HG03064 (cell line): ENCODE measurements around the gene ACTG1.

Experiments used
- ATAC-seq: cut with Tn5 transposase; IDR thresholded peaks from one replicate; pipeline ENCODE4 v1.9.1; 2021; ENCODE audit warnings: low read depth; ENCODE audit not compliant: unreplicated experiment

Gene ACTG1

DNA sequence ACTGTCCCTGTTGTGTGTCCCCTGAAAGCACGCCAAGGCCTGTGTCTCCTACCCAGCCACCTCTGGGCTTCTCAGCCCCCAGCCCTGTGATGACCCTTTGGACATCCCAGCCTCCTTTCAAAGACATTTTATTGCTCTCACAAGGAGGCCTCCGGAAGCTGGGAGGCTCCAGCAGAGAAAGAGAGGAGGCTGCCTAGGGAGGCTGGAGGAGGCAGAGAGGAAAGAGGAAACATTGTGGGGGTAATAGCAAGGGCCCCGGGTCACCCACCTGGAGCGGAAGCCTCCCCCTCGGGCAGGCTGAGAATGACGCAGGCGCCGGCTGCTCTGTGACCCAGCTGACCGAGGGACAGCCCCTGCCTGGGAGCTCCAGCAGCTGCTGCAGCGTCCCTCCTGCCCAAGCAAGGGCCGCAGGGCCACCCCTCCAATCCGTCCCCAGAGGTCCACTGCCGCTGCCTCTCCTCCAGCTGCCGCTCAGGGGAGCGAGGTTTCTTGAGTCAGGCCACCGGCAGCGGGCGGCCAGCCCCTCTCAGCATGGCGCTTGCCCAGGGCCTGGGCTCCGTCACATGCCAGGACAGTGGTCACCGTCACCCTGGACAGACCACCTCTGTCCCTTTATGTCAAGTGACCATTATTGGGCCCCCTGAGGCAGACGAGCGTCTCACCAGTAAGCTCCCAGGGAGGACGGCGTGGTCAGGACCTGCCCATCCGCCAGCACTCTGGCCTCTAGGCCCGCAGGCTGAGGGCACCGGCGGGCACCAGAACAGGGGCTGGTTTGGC lies 29.3 kb downstream of the ACTG1 start:
- no peak for ATAC-seq

GRCh38 chr17:81482673-81483072 lies 29.9 kb downstream of the ACTG1 start:
- no peak for ATAC-seq

DNA sequence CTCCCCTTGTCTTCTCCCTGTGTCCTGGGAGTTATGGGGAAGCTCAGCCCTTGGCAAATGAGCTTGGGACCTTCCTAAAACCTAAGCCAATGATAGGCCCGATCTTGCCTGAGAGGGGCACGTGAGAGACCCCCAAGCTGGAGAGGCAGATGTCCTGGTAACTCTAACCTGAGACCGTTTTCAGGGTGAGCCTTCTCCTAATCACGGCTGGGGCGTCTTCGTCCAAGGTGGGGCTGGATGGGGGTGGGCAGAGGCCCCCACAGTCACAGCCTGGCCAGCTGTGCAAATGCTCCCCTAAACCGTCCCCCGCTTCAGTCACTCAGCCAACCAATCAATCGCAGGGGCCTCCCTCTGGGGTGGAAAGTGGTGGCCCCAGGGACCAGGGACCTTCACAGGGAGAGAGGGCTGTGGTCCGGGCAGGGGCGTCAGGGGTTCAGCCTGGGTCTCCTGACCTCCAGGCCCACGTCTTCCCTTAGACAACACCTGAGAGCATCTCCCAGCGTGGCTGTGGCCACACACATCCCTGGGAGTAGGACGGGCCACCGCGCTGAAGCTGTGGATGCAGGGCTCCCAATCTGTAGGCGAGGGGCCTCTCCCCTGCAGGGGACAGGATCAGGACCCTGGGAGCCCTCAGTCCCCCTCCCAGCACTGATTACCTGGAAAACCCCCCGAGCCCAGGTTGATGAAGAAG lies 30.6 kb downstream of the ACTG1 start:
- no peak for ATAC-seq

DNA sequence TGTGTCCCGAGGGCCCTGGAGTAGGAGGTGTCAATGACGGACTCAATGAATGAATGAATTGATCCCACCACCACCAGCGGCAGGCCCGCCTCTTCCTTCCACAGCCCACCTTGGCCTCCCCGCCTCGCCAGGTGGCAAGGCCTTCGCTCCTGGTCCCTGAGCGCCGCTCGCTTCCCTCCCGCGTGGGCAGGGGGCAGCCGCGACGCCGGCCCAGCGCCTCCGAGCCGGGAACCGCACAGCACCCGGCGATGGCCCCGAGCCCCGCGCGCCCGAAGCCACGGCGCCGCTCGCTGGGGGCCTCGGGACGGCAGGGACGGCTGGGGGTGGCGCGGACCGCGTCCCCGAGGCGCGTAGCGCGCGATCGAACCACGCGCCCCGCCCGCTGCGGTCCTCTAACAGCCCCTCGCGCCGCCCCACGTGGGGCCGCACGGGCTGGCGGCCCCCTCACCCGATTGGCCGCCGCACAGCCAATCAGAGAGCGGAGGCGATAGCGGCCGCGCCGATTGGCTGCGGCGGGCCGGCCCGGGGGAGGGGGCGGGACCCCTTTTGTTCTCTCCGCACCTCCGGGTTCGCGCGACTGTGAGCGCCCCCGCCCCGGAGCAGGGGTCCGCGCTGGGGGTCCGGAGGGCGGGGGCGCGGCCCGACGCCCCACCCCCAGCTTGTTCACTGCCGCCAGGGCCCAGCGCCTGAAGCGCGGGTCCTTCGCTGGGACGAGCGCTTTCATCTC lies 31.4 kb downstream of the ACTG1 start:
- no peak for ATAC-seq

- no peak for ATAC-seq
Measured at GRCh38 chr17:81480140-81481072, 32.2 kb downstream of the ACTG1 start.

GRCh38 chr17:81479175-81480071 lies 33.2 kb downstream of the ACTG1 start:
- no peak for ATAC-seq

DNA sequence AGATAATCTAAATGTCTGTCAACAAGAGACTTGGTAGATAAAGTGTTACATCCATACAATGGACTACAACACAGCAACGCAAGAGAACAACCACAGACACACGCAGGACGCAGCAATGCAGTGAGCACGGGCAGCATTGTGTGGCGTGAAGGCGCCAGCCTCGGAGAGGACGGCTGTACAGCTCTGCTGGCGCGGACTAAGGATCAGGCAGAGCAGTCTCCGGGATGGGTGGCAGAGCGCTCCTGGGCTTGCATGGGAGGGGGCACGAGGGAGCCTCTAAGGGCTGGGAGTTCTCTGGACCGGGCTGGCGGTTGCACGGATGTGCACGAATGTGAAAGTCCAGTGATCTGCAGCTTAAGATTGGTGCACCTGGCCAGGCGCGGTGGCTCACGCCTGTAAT lies 34.5 kb downstream of the ACTG1 start:
- no peak for ATAC-seq

DNA sequence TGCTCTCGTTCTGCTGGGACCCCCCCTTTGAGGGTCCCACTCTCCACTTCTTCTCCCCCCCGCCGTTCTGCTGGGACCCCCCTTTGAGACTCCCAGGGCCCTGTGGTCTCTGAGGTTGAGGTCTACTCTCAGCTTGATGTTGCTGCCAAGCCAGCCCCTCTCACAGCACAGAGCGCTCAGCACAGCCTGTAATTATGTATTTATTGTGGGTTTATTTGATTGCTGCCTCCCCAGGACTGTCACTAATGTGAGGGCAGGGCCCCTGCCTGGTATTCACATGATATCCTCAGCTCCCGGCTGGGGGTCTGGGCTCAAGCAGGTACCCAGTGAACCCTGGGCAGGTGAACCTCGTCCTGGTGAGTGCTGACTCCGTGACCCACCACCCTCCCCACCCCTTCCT lies 35.4 kb downstream of the ACTG1 start:
- ATAC-seq, result no peak

GRCh38 chr17:81476635-81477034 lies 36.0 kb downstream of the ACTG1 start:
- no peak for ATAC-seq

- ATAC-seq, result no peak
Measured at GRCh38 chr17:81476097-81476496, 36.5 kb downstream of the ACTG1 start.

DNA sequence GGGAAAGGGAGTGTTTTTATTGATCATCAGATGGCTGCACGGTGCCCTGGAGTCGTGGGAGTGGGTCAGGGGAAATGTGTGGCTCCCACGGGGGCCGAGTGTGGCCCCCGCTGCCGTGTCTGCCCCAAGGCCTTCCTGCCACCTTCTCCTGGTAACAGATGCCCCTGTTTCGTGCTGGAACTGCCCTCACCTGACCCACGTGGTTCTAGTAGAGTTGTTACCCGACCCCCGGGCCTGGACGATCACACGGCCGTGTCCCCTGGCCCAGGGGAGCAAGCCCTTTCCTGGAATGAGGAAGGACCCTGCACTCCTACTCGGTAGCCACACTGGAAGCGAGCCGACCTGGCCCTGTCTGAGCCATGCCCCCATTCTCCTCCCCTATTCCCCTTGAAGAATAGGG lies 37.6 kb downstream of the ACTG1 start:
- no peak for ATAC-seq

- no peak for ATAC-seq
Measured at GRCh38 chr17:81473019-81473418, 39.6 kb downstream of the ACTG1 start.

DNA sequence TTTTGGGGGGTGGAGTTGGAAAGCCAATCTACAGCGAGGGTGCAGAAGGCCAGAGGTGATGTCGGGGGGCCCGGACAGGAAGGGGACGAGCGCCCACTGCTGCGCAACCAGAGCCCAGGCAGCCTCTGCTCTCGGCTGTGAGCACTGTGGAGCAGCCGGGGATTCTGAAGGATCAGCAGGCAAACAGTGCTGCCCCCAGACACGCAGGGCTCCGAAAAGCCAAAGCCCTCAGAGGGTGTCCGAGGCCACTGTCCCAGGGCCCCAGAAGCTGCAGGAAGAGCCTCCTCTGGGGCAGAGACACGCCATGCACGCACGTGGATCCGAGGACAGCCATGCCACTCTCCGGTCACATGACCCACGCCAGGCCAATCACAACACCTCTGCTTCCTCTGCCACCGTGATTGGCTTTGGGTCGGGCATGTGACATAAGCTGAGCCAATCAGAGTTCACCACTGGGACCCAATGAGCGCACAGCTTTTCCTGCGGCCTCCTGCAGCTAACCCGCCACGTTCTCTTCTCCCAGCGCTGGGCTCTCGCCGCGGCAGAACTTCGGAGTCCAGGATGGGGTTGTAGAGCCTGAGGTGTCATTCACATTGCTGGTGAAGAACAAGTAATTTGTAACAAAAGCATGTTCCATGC lies 40.7 kb downstream of the ACTG1 start:
- no peak for ATAC-seq

GRCh38 chr17:81470944-81471817 lies 41.4 kb downstream of the ACTG1 start:
- no peak for ATAC-seq

DNA sequence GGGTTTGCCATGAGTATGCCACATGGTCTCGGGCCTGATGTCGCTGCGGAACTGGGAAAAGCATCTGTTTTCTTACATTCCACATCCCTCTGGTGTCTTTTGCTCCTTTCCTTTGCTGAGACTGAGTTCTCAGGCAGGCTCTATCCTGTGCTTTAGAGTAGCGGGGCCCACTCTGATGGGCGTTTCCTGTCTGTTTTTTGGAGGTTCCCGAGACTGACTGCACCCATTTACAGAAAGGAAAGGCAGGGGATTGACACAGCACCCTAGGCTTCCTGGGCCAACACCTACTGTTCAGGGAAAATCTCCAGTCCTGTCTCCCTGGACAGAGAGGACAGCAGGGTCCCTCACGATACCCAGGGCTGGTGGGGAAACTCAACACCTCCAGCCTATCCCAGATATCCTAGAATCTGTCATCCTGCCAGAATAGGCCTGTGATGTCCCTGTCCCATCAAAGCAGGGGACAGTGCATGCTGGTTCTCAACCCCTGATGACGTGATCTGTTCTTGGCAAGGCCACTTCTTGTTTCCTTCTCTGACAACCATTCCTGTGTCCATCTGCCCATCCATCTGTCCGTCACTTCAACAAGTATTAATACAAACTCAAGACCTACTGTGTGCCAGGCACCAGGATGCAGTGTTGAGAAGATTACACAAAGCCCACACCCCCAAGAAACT lies 42.2 kb downstream of the ACTG1 start:
- ATAC-seq, result no peak

DNA sequence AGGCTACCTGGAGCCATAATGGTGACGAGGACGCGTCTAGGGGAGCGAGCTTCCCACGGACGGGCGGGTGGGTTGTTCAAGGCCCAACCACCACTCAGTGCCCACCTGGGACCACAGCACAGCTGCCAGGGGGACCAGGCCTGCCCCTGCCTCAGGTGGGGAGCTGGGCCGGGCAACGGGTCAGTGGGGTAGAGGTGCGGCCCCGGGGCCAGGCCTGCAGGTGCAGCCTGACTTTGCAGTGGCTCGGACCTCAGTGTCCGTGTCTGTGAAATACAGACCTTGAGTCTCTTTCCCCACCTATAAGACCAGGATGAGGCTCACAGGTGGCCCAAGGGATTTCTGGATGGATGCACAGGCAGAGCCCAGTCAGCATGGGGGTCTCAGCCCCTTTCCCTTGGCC lies 43.3 kb downstream of the ACTG1 start:
- ATAC-seq, result no peak

DNA sequence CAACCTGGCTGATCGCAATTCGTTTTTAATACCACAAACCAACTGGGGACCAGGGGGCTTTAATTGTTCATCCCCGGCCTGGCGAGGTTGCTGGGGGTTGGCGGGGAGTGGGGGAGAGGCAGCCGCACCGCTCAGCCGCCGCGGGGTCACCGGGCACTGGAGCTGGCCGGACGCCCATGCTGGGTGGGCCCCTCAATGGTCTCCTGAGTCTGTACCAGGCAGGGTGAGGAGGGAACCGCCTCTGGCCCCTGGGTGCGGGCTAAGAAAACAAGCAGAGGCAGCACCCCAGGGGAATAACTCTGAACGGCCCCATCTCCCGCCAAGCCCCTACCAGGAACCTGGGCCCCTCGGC lies 43.9 kb downstream of the ACTG1 start:
- ATAC-seq, result no peak
